ENCODE data around the gene STRADA. TPM values are rescaled to one million over a fixed set of nuclear protein-coding genes. Genes with fewer than 3 reads are reported as not detected.

STRADA gene
- total and polyA plus RNA-seq, 9 of the 15 experiments (the other 6 are each of a cell fraction or from before 2014, with no cell fraction given): 6.6 to 33.0 (median 20.5) TPM

GRCh38 chr17:63773272-63774140 is 31.9 kb upstream of the STRADA start, which contains the start of gene CCDC47 (continued):
- TF ChIP-seq ZBTB12 (CRISPR knock-in tag; IDR thresholded peaks at IDR 0.05) (peak; percentile 80), SNAPC5 (CRISPR knock-in tag; IDR thresholded peaks at IDR 0.05) (no peak), KLF13 (tag; IDR thresholded peaks at IDR 0.05; ENCODE audit: borderline replicate concordance, low read depth) (0 out of 2 replicates have a peak, but pooled peaks have one; percentile 29), DIDO1 (tag; IDR thresholded peaks at IDR 0.05; ENCODE audit: low read depth) (0 out of 2 replicates have a peak, but pooled peaks have one; percentile 72), USF1 (CRISPR knock-in tag; IDR thresholded peaks at IDR 0.05) (peak; percentile 95), STAT6 (CRISPR knock-in tag; IDR thresholded peaks at IDR 0.05) (no peak), NFIX (CRISPR knock-in tag; IDR thresholded peaks at IDR 0.05; ENCODE audit: low read depth) (no peak), IRF1 (CRISPR knock-in tag; IDR thresholded peaks at IDR 0.05; ENCODE audit: borderline replicate concordance) (no peak), ZKSCAN3 (CRISPR knock-in tag; IDR thresholded peaks at IDR 0.05) (no peak), ZNF561 (CRISPR knock-in tag; conservative IDR thresholded peaks at IDR 0.05) (no peak), RBFOX2 (IDR thresholded peaks at IDR 0.05; ENCODE audit: low read depth, low read length) (peak; percentile 99), SIRT6 (IDR thresholded peaks at IDR 0.05; ENCODE audit: low read depth, low read length) (no peak), COPS2 (conservative IDR thresholded peaks at IDR 0.05) (no peak), ZNF655 (CRISPR knock-in tag; IDR thresholded peaks at IDR 0.05) (no peak), TRIM25 (IDR thresholded peaks at IDR 0.05; ENCODE audit: borderline replicate concordance) (no peak), GTF2E2 (tag; IDR thresholded peaks at IDR 0.05) (peak; percentile 67; the same call in 1 of the 2 replicates), FUS (optimal IDR thresholded peaks at IDR 0.05; ENCODE audit: low read depth, low read length) (no peak)

Measured in K562 (cell line).